MM.1S (cell line): ENCODE measurements around the gene VWA5B2.

Source experiments
- DNase-seq: peaks from one replicate; pipeline ENCODE4 v3.0.0-alpha.2; 2015
- H2AFZ ChIP-seq: fragments of 300-600 bp; sonication (generic); 2 replicates; pipeline ENCODE4 v1.6.0; 2016; ENCODE audit warnings: antibody characterized with exemption, low read length
- H3F3A ChIP-seq: fragments of 300-600 bp; sonication (generic); 2 replicates; pipeline ENCODE4 v1.6.1; 2016; ENCODE audit warnings: mild to moderate bottlenecking, antibody characterized with exemption, low read length, moderate library complexity, mixed read lengths; ENCODE audit not compliant: insufficient read depth
- H3K27ac ChIP-seq: fragments of 300-600 bp; sonication (generic); 2 replicates; pipeline ENCODE4 v1.5.1; 2016; ENCODE audit warnings: mild to moderate bottlenecking, low read length
- H3K27me3 ChIP-seq: fragments of 300-600 bp; sonication (generic); replicated peaks from 2 replicates; pipeline ENCODE4 v1.6.0; 2016; ENCODE audit warnings: low read length; ENCODE audit not compliant: insufficient read depth
- H3K36me3 ChIP-seq: fragments of 300-600 bp; sonication (generic); replicated peaks from 2 replicates; pipeline ENCODE4 v1.6.1; 2016; ENCODE audit warnings: mild to moderate bottlenecking, low read length, mixed read lengths; ENCODE audit not compliant: insufficient read depth
- H3K4me1 ChIP-seq: fragments of 300-600 bp; sonication (generic); 2 replicates; pipeline ENCODE4 v1.6.1; 2016; ENCODE audit warnings: low read length, mixed read lengths
- H3K4me2 ChIP-seq: fragments of 300-600 bp; sonication (generic); 2 replicates; pipeline ENCODE4 v1.6.0; 2016; ENCODE audit warnings: low read depth, low read length
- H3K4me3 ChIP-seq: fragments of 300-600 bp; sonication (generic); 2 replicates; pipeline ENCODE4 v1.5.1; 2016; ENCODE audit warnings: low read length, mixed read lengths
- H3K79me2 ChIP-seq: fragments of 300-600 bp; sonication (generic); 2 replicates; pipeline ENCODE4 v1.6.1; 2016; ENCODE audit warnings: mixed run types, low read length, mixed read lengths
- H3K9ac ChIP-seq: fragments of 300-600 bp; sonication (generic); 2 replicates; pipeline ENCODE4 v1.6.1; 2016; ENCODE audit warnings: low read length, mixed read lengths
- H3K9me2 ChIP-seq: fragments of 300-600 bp; sonication (generic); replicated peaks from 2 replicates; pipeline ENCODE4 v1.6.1; 2016; ENCODE audit warnings: mild to moderate bottlenecking, low read length, mixed read lengths; ENCODE audit not compliant: insufficient read depth
- H3K9me3 ChIP-seq: fragments of 300-600 bp; sonication (generic); replicated peaks from 2 replicates; pipeline ENCODE4 v1.6.1; 2016; ENCODE audit warnings: mild to moderate bottlenecking, low read length, mixed read lengths; ENCODE audit not compliant: insufficient read depth
- H4K20me1 ChIP-seq: fragments of 300-600 bp; sonication (generic); 2 replicates; pipeline ENCODE4 v1.6.1; 2016; ENCODE audit warnings: mild to moderate bottlenecking, low read length, moderate library complexity, mixed read lengths; ENCODE audit not compliant: insufficient read depth
- EZH2 ChIP-seq: fragments of 300-600 bp; sonication (generic); optimal IDR thresholded peaks from 2 replicates; pipeline ENCODE3; 2017; ENCODE audit warnings: low read depth, mild to moderate bottlenecking, antibody characterized with exemption, low read length, mixed read lengths
- EZH2phosphoT487 ChIP-seq: fragments of 300-600 bp; sonication (generic); IDR thresholded peaks from 2 replicates; pipeline ENCODE4 v1.6.1; 2018; ENCODE audit warnings: antibody characterized with exemption, low read length
- TF ChIP-seq, protein P1 (sequence below): fragments of 300-600 bp; sonication (generic); IDR thresholded peaks from 2 replicates; pipeline ENCODE4 v1.5.1; 2016; ENCODE audit warnings: antibody characterized with exemption, low read length, mixed read lengths

VWA5B2 gene

DNA sequence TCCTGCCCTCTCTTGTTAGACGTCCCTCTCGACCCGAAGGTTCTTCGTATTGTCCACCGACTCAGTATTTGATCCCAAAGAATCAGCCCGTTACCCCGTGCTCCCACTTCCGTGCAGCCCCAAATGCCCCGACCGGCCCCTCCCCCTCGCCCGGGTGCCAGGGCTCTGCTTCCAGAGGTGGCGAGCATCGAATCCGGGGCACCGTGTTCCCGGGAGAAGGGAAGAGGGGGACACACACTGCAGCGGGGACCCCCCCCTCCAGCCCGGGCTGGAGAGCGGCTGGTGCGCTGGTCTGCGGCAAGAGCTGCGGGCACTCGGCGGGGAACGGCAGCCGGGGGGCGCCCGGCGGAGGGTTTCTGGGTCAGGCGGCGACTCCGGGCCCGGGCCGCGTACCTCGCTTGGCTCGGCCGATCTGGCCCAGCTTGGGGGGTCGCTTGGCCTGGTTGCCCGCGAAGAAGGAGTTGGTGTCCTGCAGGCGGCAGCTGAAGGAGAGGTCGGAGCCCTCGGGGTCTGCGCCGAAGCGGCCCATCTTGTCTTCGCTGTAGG lies 31.4 kb downstream of the VWA5B2 start:
- Histone ChIP-seq H3K9me3 (no peaks in the 10 kb centered on the region), H2AFZ (peak overlapping the region; percentile 57), H3K79me2 (no peaks in the 10 kb centered on the region), H3K9ac (no peak overlapping the region), H3F3A (peaks cover 7% of the 10 kb centered on the region), H4K20me1 (peaks cover 7% of the 10 kb centered on the region), H3K4me2 (peak overlapping the region; percentile 90), H3K9me2 (no peaks in the 10 kb centered on the region), H3K27me3 (peaks cover 30% of the 10 kb centered on the region), H3K27ac (no peak overlapping the region), H3K4me1 (peaks cover 10% of the 10 kb centered on the region), H3K36me3 (no peaks in the 10 kb centered on the region), H3K4me3 (peak overlapping the region; percentile 58)
- TF ChIP-seq, protein P1, sequence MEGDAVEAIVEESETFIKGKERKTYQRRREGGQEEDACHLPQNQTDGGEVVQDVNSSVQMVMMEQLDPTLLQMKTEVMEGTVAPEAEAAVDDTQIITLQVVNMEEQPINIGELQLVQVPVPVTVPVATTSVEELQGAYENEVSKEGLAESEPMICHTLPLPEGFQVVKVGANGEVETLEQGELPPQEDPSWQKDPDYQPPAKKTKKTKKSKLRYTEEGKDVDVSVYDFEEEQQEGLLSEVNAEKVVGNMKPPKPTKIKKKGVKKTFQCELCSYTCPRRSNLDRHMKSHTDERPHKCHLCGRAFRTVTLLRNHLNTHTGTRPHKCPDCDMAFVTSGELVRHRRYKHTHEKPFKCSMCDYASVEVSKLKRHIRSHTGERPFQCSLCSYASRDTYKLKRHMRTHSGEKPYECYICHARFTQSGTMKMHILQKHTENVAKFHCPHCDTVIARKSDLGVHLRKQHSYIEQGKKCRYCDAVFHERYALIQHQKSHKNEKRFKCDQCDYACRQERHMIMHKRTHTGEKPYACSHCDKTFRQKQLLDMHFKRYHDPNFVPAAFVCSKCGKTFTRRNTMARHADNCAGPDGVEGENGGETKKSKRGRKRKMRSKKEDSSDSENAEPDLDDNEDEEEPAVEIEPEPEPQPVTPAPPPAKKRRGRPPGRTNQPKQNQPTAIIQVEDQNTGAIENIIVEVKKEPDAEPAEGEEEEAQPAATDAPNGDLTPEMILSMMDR, result no peak
- TF ChIP-seq EZH2phosphoT487, result 0 out of 2 replicates have a peak, but pooled peaks have one; percentile 35
- peak; percentile 58 for TF ChIP-seq EZH2
- DNase-seq, result no peak

DNA sequence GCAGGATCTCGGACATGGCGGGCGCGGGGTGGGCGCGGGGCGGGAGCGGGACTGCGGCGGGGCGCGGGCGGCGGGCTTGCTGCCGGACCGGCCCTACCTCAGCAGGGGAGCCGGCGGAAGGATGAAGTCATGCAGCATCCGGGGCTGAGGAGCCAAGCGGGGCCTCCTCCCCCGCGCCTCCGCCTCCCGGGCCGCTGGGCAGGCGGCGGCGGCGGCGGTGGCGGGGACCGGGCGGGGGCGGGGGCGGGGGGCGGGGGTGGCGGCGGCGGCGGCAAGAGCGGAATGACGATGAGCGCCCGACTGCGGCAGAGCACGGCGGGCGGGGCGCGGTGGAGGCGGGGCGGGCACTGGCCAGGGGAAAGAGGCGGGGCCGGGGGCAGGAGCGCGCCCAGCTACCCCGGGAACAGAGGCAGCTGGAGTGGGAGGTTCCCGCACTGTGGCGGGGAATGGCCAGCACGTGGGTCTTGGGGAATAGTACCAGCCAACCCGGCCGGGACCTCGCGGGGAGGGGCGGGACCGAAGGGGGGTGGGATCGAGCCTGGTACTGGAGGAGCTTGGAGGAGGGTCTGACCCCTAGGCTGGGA lies 32.0 kb downstream of the VWA5B2 start, which contains the start of gene CAMK2N2:
TSS of gene CAMK2N2 (minus strand) at position 284 of the 584 bp plus-strand sequence. CDS start at position 16, 268 bp downstream.
- Histone ChIP-seq H3K4me3 (peak within 1 kb of the TSS; percentile 66), H3F3A (peaks cover 7% of the 10 kb centered on the region), H3K9me3 (no peaks in the 10 kb centered on the region), H3K9ac (peak within 1 kb of the TSS; percentile 1; the same call in 1 of the 2 replicates), H3K27me3 (peaks cover 30% of the 10 kb centered on the region), H3K4me1 (peaks cover 10% of the 10 kb centered on the region), H2AFZ (peak within 1 kb of the TSS; percentile 62), H3K9me2 (no peaks in the 10 kb centered on the region), H3K79me2 (no peaks in the 10 kb centered on the region), H3K36me3 (no peaks in the 10 kb centered on the region), H4K20me1 (peaks cover 7% of the 10 kb centered on the region), H3K27ac (no peak within 1 kb of the TSS), H3K4me2 (peak within 1 kb of the TSS; percentile 94)
- DNase-seq, result peak; percentile 68
- TF ChIP-seq EZH2phosphoT487 (no peak), EZH2 (no peak)
- TF ChIP-seq, protein P1, result no peak

DNA sequence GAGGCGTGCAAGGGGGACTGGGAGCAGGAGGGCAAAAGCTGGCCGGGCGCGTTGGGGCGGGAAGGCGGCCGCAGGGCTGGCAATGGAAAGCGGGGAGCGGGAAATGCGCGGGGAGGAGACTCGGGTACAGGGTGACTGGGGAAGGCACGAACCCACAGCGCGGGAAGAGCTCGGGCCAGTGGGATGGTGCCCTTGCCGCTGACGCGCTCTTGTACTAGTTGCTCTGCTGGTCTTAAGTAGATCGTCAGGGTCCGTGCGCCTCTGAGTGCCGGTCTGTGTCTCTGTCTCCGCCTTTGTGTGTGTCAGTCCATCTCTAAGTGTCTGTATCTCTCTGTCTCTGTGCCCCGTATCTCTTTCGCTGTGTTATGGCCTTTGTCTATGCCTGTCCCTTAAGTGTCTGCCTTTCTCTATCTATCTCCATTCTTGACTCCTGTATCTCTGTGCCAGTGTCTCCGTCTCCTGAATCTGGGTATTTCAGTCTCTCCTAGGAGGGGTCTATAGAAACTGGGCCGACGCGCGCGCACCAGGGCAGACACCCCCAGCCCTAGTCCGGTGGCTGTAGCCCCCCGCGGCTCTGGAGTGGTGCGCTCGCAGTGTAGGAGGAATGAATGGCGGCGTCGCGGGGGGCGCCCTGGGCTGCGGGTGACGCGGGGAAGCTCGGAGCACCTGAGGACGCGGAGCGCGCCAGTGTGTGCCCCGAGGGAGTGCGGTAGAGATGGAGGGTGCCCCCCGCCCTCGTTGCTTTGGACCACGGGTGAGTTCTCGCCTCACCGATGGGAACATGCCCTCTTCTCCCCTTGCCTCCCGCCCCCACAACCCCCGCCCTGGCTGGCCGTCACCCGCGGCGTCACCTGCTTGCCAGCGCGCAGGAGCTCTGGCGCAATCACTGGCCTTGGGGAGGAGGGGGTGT lies 32.7 kb downstream of the VWA5B2 start:
- Histone ChIP-seq H3K4me2 (peak overlapping the region; percentile 94), H3K4me3 (peak overlapping the region; percentile 66), H4K20me1 (peaks cover 7% of the 10 kb centered on the region), H3K27ac (no peak overlapping the region), H3K9ac (peak overlapping the region; percentile 1; the same call in 1 of the 2 replicates), H3K9me2 (no peaks in the 10 kb centered on the region), H3K27me3 (peaks cover 30% of the 10 kb centered on the region), H3K79me2 (no peaks in the 10 kb centered on the region), H2AFZ (peak overlapping the region; percentile 62), H3K9me3 (no peaks in the 10 kb centered on the region), H3F3A (peaks cover 7% of the 10 kb centered on the region), H3K4me1 (peaks cover 10% of the 10 kb centered on the region), H3K36me3 (no peaks in the 10 kb centered on the region)
- TF ChIP-seq EZH2phosphoT487 (no peak), EZH2 (no peak)
- TF ChIP-seq, protein P1, result no peak
- DNase-seq, result peak; percentile 42
